B cell (primary cell): ENCODE data around the gene PIK3C2G. TPM values are rescaled to one million over a fixed set of nuclear protein-coding genes. Genes with fewer than 3 reads are reported as not detected.

Experiments used
- ATAC-seq: fragments of 200-7000 bp; cut with Tn5 transposase; one replicate; pipeline ENCODE4 v1.10.0; 2021; ENCODE audit warnings: low read depth, mild to moderate bottlenecking, moderate number of reproducible peaks, moderate library complexity
- CTCF ChIA-PET: fragments of 350-600 bp; sonication (Branson Sonifier 250); formaldehyde crosslinking; loops from one replicate; lab custom pipeline; 2021; ENCODE audit warnings: antibody characterized with exemption, inconsistent platforms; lab: Charles Lee
- POLR2A ChIA-PET: fragments of 350-600 bp; sonication (Branson Sonifier 250); formaldehyde crosslinking; loops from one replicate; lab custom pipeline; 2021; ENCODE audit warnings: antibody characterized with exemption; lab: Charles Lee
- DNase-seq: peaks from one replicate; pipeline ENCODE4 v3.0.0; 2013
- H2AFZ ChIP-seq: 2 replicates; pipeline ENCODE4 v1.6.1; 2012; ENCODE audit warnings: mild to moderate bottlenecking, low read depth, low read length; ENCODE audit not compliant: insufficient read depth, poor library complexity, severe bottlenecking
- H3K27ac ChIP-seq, 2 donors: 1 replicate in 1 of 2; 2 replicates in 1 of 2; pipeline ENCODE4 v1.5.1; 2012 to 2013; ENCODE audit warnings: low read length in 2 of 2, mild to moderate bottlenecking in 2 of 2, moderate library complexity in 1 of 2
- H3K27me3 ChIP-seq, 4 experiments: fragments of 200-600 bp in 1 of 4; sonication (generic) in 1 of 4; replicated peaks in 1 of 4; 1 replicate in 2 of 4; 2 replicates in 2 of 4; pipeline versions ENCODE4 v1.6.1 to v1.7.0; 2013 to 2016; ENCODE audit warnings: low read length in 3 of 4, mild to moderate bottlenecking in 2 of 4, mixed read lengths in 1 of 4, moderate library complexity in 1 of 4; ENCODE audit not compliant: insufficient read depth in 4 of 4, control insufficient read depth in 3 of 4; ENCODE audit errors: control extremely low read depth in 1 of 4
- H3K36me3 ChIP-seq, 2 experiments: replicated peaks in 1 of 2; 1 replicate in 1 of 2; 2 replicates in 1 of 2; pipeline versions ENCODE4 v1.6.1 to v1.7.1; 2013; ENCODE audit warnings: low read length in 1 of 2; ENCODE audit not compliant: insufficient read depth in 2 of 2, control insufficient read depth in 1 of 2; ENCODE audit errors: control extremely low read depth in 1 of 2, extremely low read depth in 1 of 2
- H3K4me1 ChIP-seq, 2 donors: fragments of 200-600 bp in 1 of 2; sonication (generic) in 1 of 2; 1 replicate in 1 of 2; 2 replicates in 1 of 2; pipeline versions ENCODE4 v1.5.1 to v1.6.1; 2013 to 2017; ENCODE audit warnings: low read length in 2 of 2; ENCODE audit not compliant: control insufficient read depth in 2 of 2, insufficient read depth in 2 of 2
- H3K4me2 ChIP-seq: replicated peaks from 2 replicates; pipeline ENCODE3; 2012; ENCODE audit warnings: mild to moderate bottlenecking, low read depth, low read length; ENCODE audit not compliant: poor library complexity, severe bottlenecking
- H3K4me3 ChIP-seq, 5 experiments: fragments of 200-600 bp in 1 of 5; sonication (generic) in 1 of 5; 1 replicate in 3 of 5; 2 replicates in 2 of 5; pipeline versions ENCODE4 v1.5.1 to v1.7.0; 2011 to 2016; ENCODE audit warnings: low read length in 4 of 5, mild to moderate bottlenecking in 4 of 5, low read depth in 2 of 5, control low read depth in 1 of 5, moderate library complexity in 1 of 5; ENCODE audit not compliant: insufficient read depth in 1 of 5; ENCODE audit errors: control extremely low read depth in 1 of 5, extremely low read depth in 1 of 5
- H3K79me2 ChIP-seq: fragments of 200-600 bp; sonication (generic); one replicate; pipeline ENCODE4 v1.6.0; 2016; ENCODE audit warnings: low read length; ENCODE audit not compliant: control insufficient read depth, insufficient read depth
- H3K9ac ChIP-seq: fragments of 200-600 bp; sonication (generic); 2 replicates; pipeline ENCODE4 v1.6.1; 2017; ENCODE audit warnings: mild to moderate bottlenecking, low read length, moderate library complexity
- H3K9me3 ChIP-seq, 3 donors: one replicate each; pipeline versions ENCODE4 v1.6.1 to v1.7.1; 2013; ENCODE audit warnings: low read length in 2 of 3; ENCODE audit not compliant: control insufficient read depth in 2 of 3, insufficient read depth in 1 of 3; ENCODE audit errors: control extremely low read depth in 1 of 3
- H4K20me1 ChIP-seq: 2 replicates; pipeline ENCODE4 v1.6.0; 2012; ENCODE audit warnings: mild to moderate bottlenecking, low read length; ENCODE audit not compliant: insufficient read depth, control insufficient read depth, poor library complexity, severe bottlenecking
- H3K27ac Mint-ChIP-seq: one replicate; pipeline ENCODE4 v1.8.0; 2021; ENCODE audit warnings: mixed read lengths
- H3K27me3 Mint-ChIP-seq: one replicate; pipeline ENCODE4 v1.8.0; 2021; ENCODE audit warnings: mixed read lengths
- H3K4me1 Mint-ChIP-seq: one replicate; pipeline ENCODE4 v1.8.0; 2021; ENCODE audit warnings: mixed read lengths
- H3K4me3 Mint-ChIP-seq: one replicate; pipeline ENCODE4 v1.8.0; 2021; ENCODE audit warnings: mixed read lengths
- H3K9me3 Mint-ChIP-seq: one replicate; pipeline ENCODE4 v1.8.0; 2022; ENCODE audit warnings: mixed read lengths; ENCODE audit not compliant: insufficient read depth
- CTCF ChIP-seq: fragments of 200-600 bp; IDR thresholded peaks from one replicate; pipeline ENCODE4 v1.8.0; 2022; ENCODE audit warnings: antibody characterized with exemption, mild to moderate bottlenecking
- EZH2 ChIP-seq: IDR thresholded peaks from 2 replicates; pipeline ENCODE4 v1.6.1; 2012; ENCODE audit warnings: borderline replicate concordance, low read depth, mild to moderate bottlenecking, moderate library complexity, low read length; ENCODE audit not compliant: insufficient read depth, poor library complexity, severe bottlenecking
- WGBS: methylation state at CpG from one replicate; pipeline ENCODE4 v1.1.5; 2013; ENCODE audit warnings: missing lambda C conversion rate; ENCODE audit not compliant: insufficient coverage; 5-methylcytosine and 5-hydroxymethylcytosine counted together
- intact Hi-C: fragments of 100-400 bp; cut with micrococcal nuclease; formaldehyde crosslinking; loops from one replicate; pipeline ENCODE4 v1.10.0; 2022
- polyA minus RNA-seq: library from RNA; depleted of rRNA, polyadenylated mRNA; stranded (reverse); fragments of >200 nt; gene quantifications from 2 replicates; pipeline ENCODE4 v1.2.3, GENCODE V29; 2012
- polyA plus RNA-seq: library from polyadenylated mRNA; depleted of rRNA; stranded (reverse); fragments of >200 nt; gene quantifications from 2 replicates; pipeline ENCODE4 v1.2.3, GENCODE V29; 2012
- total RNA-seq, 2 donors: library from RNA; stranded (reverse); fragments of 120-200 nt in 1 of 2; gene quantifications; 1 replicate in 1 of 2; 2 replicates in 1 of 2; pipeline versions ENCODE4 v1.2.3 to v1.2.4, GENCODE V29; 2013 to 2022

Gene PIK3C2G
- not detected in 2 replicates for total RNA-seq
- total RNA-seq (2013), result not detected
- not detected in 2 replicates for polyA plus RNA-seq
- polyA minus RNA-seq, result not detected in 2 replicates

- H3K4me3 Mint-ChIP-seq, result no peak within 1 kb of the TSS
- CTCF ChIA-PET, result no interaction called here
- POLR2A ChIA-PET, result no interaction called here
- no peaks in the 10 kb centered on the region for H3K4me1 Mint-ChIP-seq
- Histone ChIP-seq H3K9me3 (no peaks in the 10 kb centered on the region), H3K27ac (no peak within 1 kb of the TSS), H4K20me1 (no peaks in the 10 kb centered on the region), H3K4me1 (no peaks in the 10 kb centered on the region), H3K79me2 (no peaks in the 10 kb centered on the region), H3K4me2 (no peak within 1 kb of the TSS), H3K27me3 (no peaks in the 10 kb centered on the region), H3K36me3 (no peaks in the 10 kb centered on the region), H2AFZ (no peak within 1 kb of the TSS), H3K4me3 (no peak within 1 kb of the TSS), H3K9ac (no peak within 1 kb of the TSS)
- H3K9me3 Mint-ChIP-seq, result no peaks in the 10 kb centered on the region
- no peaks in the 10 kb centered on the region for H3K27me3 Mint-ChIP-seq
- no peak within 1 kb of the TSS for H3K27ac Mint-ChIP-seq
- no peak for TF ChIP-seq EZH2
- TF ChIP-seq CTCF, result no peak
- DNase-seq, result no peak
- no CpG with 5 or more reads among the region's 7 CpGs for WGBS
- no peak for ATAC-seq
- intact Hi-C loops, result no loop called here
These were observed at the start of gene PIK3C2G for GRCh38 chr12:18261273-18261672. TSS of gene PIK3C2G (plus strand) at chr12:18261518. CDS start at chr12:18282082, 20,564 bp downstream.

- Histone ChIP-seq H3K79me2 (no peaks in the 10 kb centered on the region), H3K4me2 (no peak overlapping the region), H3K9me3 (no peaks in the 10 kb centered on the region), H3K27ac (no peak overlapping the region), H3K36me3 (no peaks in the 10 kb centered on the region), H3K4me1 (no peaks in the 10 kb centered on the region), H3K4me3 (no peak overlapping the region), H3K27me3 (no peaks in the 10 kb centered on the region), H3K9ac (no peak overlapping the region), H2AFZ (no peak overlapping the region), H4K20me1 (no peaks in the 10 kb centered on the region)
- intact Hi-C loops, result no loop called here
- Mint-ChIP-seq H3K4me1 (no peaks in the 10 kb centered on the region), H3K4me3 (no peak overlapping the region), H3K27ac (no peak overlapping the region), H3K27me3 (no peaks in the 10 kb centered on the region), H3K9me3 (no peaks in the 10 kb centered on the region)
- ATAC-seq (no peak), DNase-seq (no peak)
- ChIA-PET CTCF (no interaction called here), POLR2A (no interaction called here)
- 100% methylated on average over 1 of the region's 1 CpG for WGBS
- TF ChIP-seq EZH2 (no peak), CTCF (no peak)
These were observed 43.4 kb upstream of the PIK3C2G start for GRCh38 chr12:18217966-18218365.
